Right lobe of liver (tissue), 6 donors: ENCODE results near the gene ATG9B. TPM values are rescaled to one million over a fixed set of nuclear protein-coding genes. Genes with fewer than 3 reads are reported as not detected.

ENCODE experiments used
- ATAC-seq, 4 donors: fragments of 200-7000 bp; cut with Tn5 transposase; one replicate each; pipeline ENCODE4 v1.9.1; 2020; ENCODE audit warnings: mild to moderate bottlenecking in 4 of 4, moderate library complexity in 4 of 4
- DNase-seq, 3 donors: peaks; one replicate each; pipeline ENCODE4 v3.0.0-alpha.2; 2020
- H3K27ac ChIP-seq, 3 donors: fragments of 200-600 bp; one replicate each; pipeline ENCODE4 v1.8.0; 2022
- H3K27me3 ChIP-seq, 2 donors: fragments of 200-600 bp; one replicate each; pipeline ENCODE4 v1.8.0; 2022
- H3K36me3 ChIP-seq, 4 donors: fragments of 200-600 bp; sonication (generic) in 1 of 4; one replicate each; pipeline versions ENCODE4 v1.5.1 to v1.8.0; 2017 to 2022; ENCODE audit warnings: control low read depth in 1 of 4
- H3K4me1 ChIP-seq, 4 donors: fragments of 200-600 bp; sonication (generic) in 1 of 4; one replicate each; pipeline versions ENCODE4 v1.5.1 to v1.8.0; 2017 to 2022; ENCODE audit warnings: control low read depth in 1 of 4
- H3K4me3 ChIP-seq, 3 donors: fragments of 200-600 bp; one replicate each; pipeline ENCODE4 v1.8.0; 2022
- H3K9me3 ChIP-seq, 4 donors: fragments of 200-600 bp; sonication (generic) in 1 of 4; one replicate each; pipeline versions ENCODE4 v1.5.1 to v1.8.0; 2017 to 2022; ENCODE audit warnings: control low read depth in 1 of 4
- CTCF ChIP-seq, 4 donors: fragments of 200-600 bp in 3 of 4; fragments of 450-650 bp in 1 of 4; IDR thresholded peaks; one replicate each; pipeline versions ENCODE4 v1.5.1 to v1.8.0; 2016 to 2022; ENCODE audit warnings: antibody characterized with exemption in 4 of 4, mild to moderate bottlenecking in 2 of 4
- POLR2A ChIP-seq: fragments of 450-650 bp; IDR thresholded peaks from one replicate; pipeline ENCODE4 v1.6.1; 2017; ENCODE audit warnings: antibody characterized with exemption, mild to moderate bottlenecking
- WGBS: methylation state at CpG from one replicate; pipeline ENCODE4 v1.1.6; 2018; ENCODE audit warnings: low coverage, low lambda C conversion rate; ENCODE audit not compliant: insufficient coverage; ENCODE audit errors: missing lambda C conversion rate; 5-methylcytosine and 5-hydroxymethylcytosine counted together
- intact Hi-C, 2 donors: fragments of 100-400 bp; cut with DNase I; formaldehyde crosslinking; loops; one replicate each; pipeline versions ENCODE4 v1.11.2 to v1.14.1; 2022
- total RNA-seq, 6 experiments: library from RNA; depleted of rRNA in 2 of 6; stranded (reverse); fragments of >200 nt in 2 of 6; fragmentation: NEBNext Ultra II Directional in 3 of 6; extraction: Animal tissue kit (Norgen Biotek cat#: 25700) in 3 of 6; gene quantifications; one replicate each; pipeline versions ENCODE4 v1.1.0 to v1.2.4, GENCODE V29; 2016 to 2023
- donor health status: DM: no; HTN: yes; CAD: no.
- donor health status: DM: no; HTN: no; CAD: no.
- donor health status: DM: no; HTN: no; CAD: no.
- donor health status: DM: no; HTN: yes; CAD: no.
- donor health status: DM: no; HTN: yes; CAD: no.

Gene ATG9B
- total RNA-seq, 6 experiments from 2014 or later, result 0.40 TPM; not detected in 5

- no peak for ATAC-seq
- Histone ChIP-seq H3K4me1 (peaks cover 0 to 26% (median 13%) of the 10 kb centered on the region in 4 donors), H3K27ac (no peak overlapping the region), H3K27me3 (no peaks in the 10 kb centered on the region), H3K36me3 (peaks cover 0 to 52% (median 23%) of the 10 kb centered on the region in 4 donors), H3K9me3 (no peaks in the 10 kb centered on the region), H3K4me3 (no peak overlapping the region)
- WGBS, result 88% methylated on average over 4 of the region's 6 CpGs
- TF ChIP-seq CTCF (IDR thresholded peaks at IDR 0.05), result no peak
- no peak for TF ChIP-seq POLR2A
- intact Hi-C loops, result no loop called here
- no peak for DNase-seq
These were observed 40.7 kb upstream of the ATG9B start for GRCh38 chr7:151064993-151065392.

- peaks cover 0 to 26% (median 13%) of the 10 kb centered on the region in 4 donors for H3K4me1 ChIP-seq
- ATAC-seq, result no peak
- TF ChIP-seq POLR2A (no peak), CTCF (IDR thresholded peaks at IDR 0.05) (no peak)
- H3K27ac ChIP-seq, result no peak overlapping the region
- H3K4me3 ChIP-seq, result no peak overlapping the region
- no peaks in the 10 kb centered on the region for H3K27me3 ChIP-seq
- no peak for DNase-seq
- 79% methylated on average over 4 of the region's 18 CpGs for WGBS
- H3K36me3 ChIP-seq, result peaks cover 0 to 46% (median 21%) of the 10 kb centered on the region in 4 donors
- no peaks in the 10 kb centered on the region for H3K9me3 ChIP-seq
- intact Hi-C loops, result no loop called here
These were observed 40.2 kb upstream of the ATG9B start for GRCh38 chr7:151064454-151064853.

GRCh38 chr7:151063212-151063561 lies 38.9 kb upstream of the ATG9B start:
- peaks cover 0 to 34% (median 16%) of the 10 kb centered on the region in 4 donors for H3K4me1 ChIP-seq
- intact Hi-C loops, result no loop called here
- 25% methylated on average over 2 of the region's 11 CpGs for WGBS
- DNase-seq (peak; percentile 62 to 78 (median 72)), ATAC-seq (peak; percentile 3 to 47 (median 34))
- H3K36me3 ChIP-seq, result peaks cover 0 to 34% (median 18%) of the 10 kb centered on the region in 4 donors
- no peak for TF ChIP-seq POLR2A
- H3K27me3 ChIP-seq, result no peaks in the 10 kb centered on the region
- peak overlapping the region in 1 of 3 donors; percentile 34 for H3K27ac ChIP-seq
- peak overlapping the region; percentile 39 to 76 (median 69) for H3K4me3 ChIP-seq
- no peaks in the 10 kb centered on the region for H3K9me3 ChIP-seq

GRCh38 chr7:151062399-151063211 lies 38.3 kb upstream of the ATG9B start:
- ATAC-seq (peak; percentile 54 to 71 (median 65)), DNase-seq (peak; percentile 89 to 96 (median 93))
- TF ChIP-seq CTCF (IDR thresholded peaks at IDR 0.05), result no peak
- TF ChIP-seq POLR2A, result peak; percentile 61
- H3K4me3 ChIP-seq, result peak overlapping the region; percentile 39 to 76 (median 69)
- H3K4me1 ChIP-seq, result peaks cover 0 to 34% (median 16%) of the 10 kb centered on the region in 4 donors
- H3K27ac ChIP-seq, result peak overlapping the region; percentile 34 to 57 (median 41)
- 28% methylated on average over 15 of the region's 43 CpGs for WGBS
- intact Hi-C loops, result no loop called here
- H3K27me3 ChIP-seq, result no peaks in the 10 kb centered on the region
- H3K9me3 ChIP-seq, result no peaks in the 10 kb centered on the region
- peaks cover 0 to 28% (median 14%) of the 10 kb centered on the region in 4 donors for H3K36me3 ChIP-seq

- no peak overlapping the region for H3K27ac ChIP-seq
- WGBS, result 20% methylated on average over 1 of the region's 11 CpGs
- H3K9me3 ChIP-seq, result no peaks in the 10 kb centered on the region
- TF ChIP-seq CTCF (IDR thresholded peaks at IDR 0.05) (no peak), POLR2A (no peak)
- peaks cover 0 to 22% (median 9%) of the 10 kb centered on the region in 4 donors for H3K36me3 ChIP-seq
- H3K27me3 ChIP-seq, result no peaks in the 10 kb centered on the region
- no peak for DNase-seq
- intact Hi-C loops, result no loop called here
- H3K4me1 ChIP-seq, result peaks cover 0 to 35% (median 17%) of the 10 kb centered on the region in 4 donors
- ATAC-seq, result no peak
- H3K4me3 ChIP-seq, result no peak overlapping the region
These were observed 37.8 kb upstream of the ATG9B start for GRCh38 chr7:151062111-151062398.
